GM23338 (cell line): ENCODE results near the gene HSCB. TPM values are rescaled to one million over a fixed set of nuclear protein-coding genes. Genes with fewer than 3 reads are reported as not detected.

Experiments used
- ATAC-seq: fragments of 200-7000 bp; cut with Tn5 transposase; 3 replicates; pipeline ENCODE4 v1.9.1; 2020
- DNase-seq: peaks from one replicate; pipeline ENCODE4 v3.0.0-alpha.2; 2015; ENCODE audit warnings: low spot score
- H2AFZ ChIP-seq: fragments of 200-600 bp; sonication (generic); 2 replicates; pipeline ENCODE4 v1.8.0; 2016; ENCODE audit warnings: antibody characterized with exemption, mild to moderate bottlenecking, moderate library complexity
- H3F3A ChIP-seq: fragments of 200-600 bp; sonication (generic); replicated peaks from 2 replicates; pipeline ENCODE4 v1.8.0; 2017; ENCODE audit warnings: antibody characterized with exemption, mixed run types, low read depth
- H3K27ac ChIP-seq: fragments of 200-600 bp; sonication (generic); 2 replicates; pipeline ENCODE4 v1.6.1; 2016; ENCODE audit warnings: low read depth
- H3K27me3 ChIP-seq: fragments of 200-600 bp; sonication (generic); 2 replicates; pipeline ENCODE4 v1.8.0; 2016; ENCODE audit warnings: mild to moderate bottlenecking, mixed run types, moderate library complexity; ENCODE audit not compliant: insufficient read depth
- H3K36me3 ChIP-seq: fragments of 200-600 bp; sonication (generic); 2 replicates; pipeline ENCODE4 v1.8.0; 2016; ENCODE audit warnings: mild to moderate bottlenecking; ENCODE audit not compliant: insufficient read depth
- H3K4me1 ChIP-seq: fragments of 200-600 bp; sonication (generic); 2 replicates; pipeline ENCODE4 v1.8.0; 2016; ENCODE audit warnings: mild to moderate bottlenecking, moderate library complexity; ENCODE audit not compliant: insufficient read depth
- H3K4me2 ChIP-seq: fragments of 200-600 bp; sonication (generic); 2 replicates; pipeline ENCODE4 v1.7.1; 2017; ENCODE audit warnings: mixed run types
- H3K4me3 ChIP-seq: fragments of 200-600 bp; sonication (generic); 2 replicates; pipeline ENCODE4 v1.6.1; 2016; ENCODE audit warnings: mixed run types
- H3K79me2 ChIP-seq: fragments of 200-600 bp; sonication (generic); replicated peaks from 2 replicates; pipeline ENCODE4 v1.8.0; 2017; ENCODE audit warnings: mild to moderate bottlenecking; ENCODE audit not compliant: insufficient read depth
- H3K9me2 ChIP-seq: fragments of 200-600 bp; sonication (generic); 2 replicates; pipeline ENCODE4 v1.8.0; 2017; ENCODE audit not compliant: insufficient read depth
- H4K20me1 ChIP-seq: fragments of 200-600 bp; sonication (generic); replicated peaks from 2 replicates; pipeline ENCODE4 v1.8.0; 2017; ENCODE audit warnings: mild to moderate bottlenecking; ENCODE audit not compliant: insufficient read depth
- H3K27ac Mint-ChIP-seq: 2 replicates; pipeline ENCODE4 v1.8.0; 2020; ENCODE audit warnings: inconsistent platforms, mild to moderate bottlenecking, moderate library complexity, mixed read lengths
- H3K27me3 Mint-ChIP-seq: 3 replicates; pipeline ENCODE4 v1.8.0; 2022; ENCODE audit warnings: low read depth, mild to moderate bottlenecking, moderate library complexity, mixed read lengths, inconsistent platforms; ENCODE audit not compliant: insufficient read depth, poor library complexity
- H3K36me3 Mint-ChIP-seq: 3 replicates; pipeline ENCODE4 v1.8.0; 2021; ENCODE audit warnings: low read depth, mild to moderate bottlenecking, inconsistent platforms, moderate library complexity, mixed read lengths
- H3K4me1 Mint-ChIP-seq: 3 replicates; pipeline ENCODE4 v1.8.0; 2020; ENCODE audit warnings: mild to moderate bottlenecking, inconsistent platforms, mixed read lengths
- H3K4me3 Mint-ChIP-seq: 3 replicates; pipeline ENCODE4 v1.8.0; 2021; ENCODE audit warnings: moderate library complexity, mild to moderate bottlenecking, inconsistent platforms, mixed read lengths
- H3K9me3 Mint-ChIP-seq: 3 replicates; pipeline ENCODE4 v1.8.0; 2020; ENCODE audit warnings: moderate library complexity, mild to moderate bottlenecking, inconsistent platforms, mixed read lengths
- CREB1 ChIP-seq: fragments of 250-450 bp; sonication (Bioruptor Pico); IDR thresholded peaks from 2 replicates; pipeline ENCODE4 v1.5.0; 2020; ENCODE audit warnings: low read depth, mild to moderate bottlenecking, moderate library complexity
- CTCF ChIP-seq, 2 experiments: fragments of 200-600 bp in 1 of 2; sonication (generic) in 1 of 2; conservative IDR thresholded peaks; 2 replicates each; pipeline versions ENCODE4 v1.5.1 to v1.6.1; 2016 to 2017; ENCODE audit warnings: antibody characterized with exemption in 2 of 2, low read depth in 2 of 2, mild to moderate bottlenecking in 2 of 2, moderate library complexity in 1 of 2
- ETS1 ChIP-seq: IDR thresholded peaks from 2 replicates; pipeline ENCODE4 v1.6.1; 2016; ENCODE audit warnings: antibody characterized with exemption
- EZH2 ChIP-seq: fragments of 200-600 bp; sonication (generic); IDR thresholded peaks from one replicate; pipeline ENCODE4 v1.8.0; 2017; ENCODE audit warnings: antibody characterized with exemption, mild to moderate bottlenecking, low read depth; ENCODE audit not compliant: unreplicated experiment
- EZH2phosphoT487 ChIP-seq: fragments of 200-600 bp; sonication (generic); IDR thresholded peaks from one replicate; pipeline ENCODE4 v1.8.1; 2018; ENCODE audit warnings: antibody characterized with exemption; ENCODE audit not compliant: unreplicated experiment
- JUNB ChIP-seq: IDR thresholded peaks from one replicate; pipeline ENCODE4 v1.6.1; 2016; ENCODE audit warnings: antibody characterized with exemption; ENCODE audit not compliant: unreplicated experiment
- NANOG ChIP-seq: IDR thresholded peaks from 2 replicates; pipeline ENCODE4 v1.6.1; 2016; ENCODE audit warnings: antibody characterized with exemption, borderline replicate concordance
- POLR2AphosphoS5 ChIP-seq: IDR thresholded peaks from 2 replicates; pipeline ENCODE4 v1.6.1; 2016; ENCODE audit warnings: antibody characterized with exemption, low read depth
- REST ChIP-seq: IDR thresholded peaks from one replicate; pipeline ENCODE4 v1.6.1; 2018; ENCODE audit warnings: antibody characterized with exemption; ENCODE audit not compliant: unreplicated experiment
- STAT1 ChIP-seq: IDR thresholded peaks from one replicate; pipeline ENCODE4 v1.6.1; 2016; ENCODE audit warnings: antibody characterized with exemption; ENCODE audit not compliant: unreplicated experiment
- ZNF114 ChIP-seq: fragments of 250-450 bp; sonication (Bioruptor Pico); IDR thresholded peaks from 2 replicates; pipeline ENCODE4 v1.5.0; 2020; ENCODE audit warnings: mild to moderate bottlenecking, moderate library complexity
- ZNF331 ChIP-seq: fragments of 250-450 bp; sonication (Bioruptor Pico); IDR thresholded peaks from 2 replicates; pipeline ENCODE4 v1.5.0; 2020; ENCODE audit warnings: low read depth, mild to moderate bottlenecking, moderate library complexity
- ZNF462 ChIP-seq: fragments of 250-450 bp; sonication (Bioruptor Pico); IDR thresholded peaks from 2 replicates; pipeline ENCODE4 v1.5.0; 2020; ENCODE audit warnings: mild to moderate bottlenecking, moderate library complexity
- polyA plus RNA-seq: library from polyadenylated mRNA; unstranded; fragments of >200 nt; fragmentation: Nextera tagmentation; extraction: Ambion mirVana; gene quantifications from 2 replicates; pipeline ENCODE4 v1.2.1, GENCODE V29; 2016
- total RNA-seq: library from RNA; depleted of rRNA; stranded (reverse); fragments of >200 nt; shearing (Covaris generic); gene quantifications from 2 replicates; pipeline ENCODE4 v1.2.3, GENCODE V29; 2014

The HSCB gene
- total and polyA plus RNA-seq, 2 experiments from 2014 or later = 18.6 to 30.9 TPM

- no peak for ATAC-seq
- H3K4me1 Mint-ChIP-seq = no peaks in the 10 kb centered on the region
Observed at GRCh38 chr22:28706845-28707244, 35.0 kb upstream of the HSCB start.

More at GRCh38 chr22:28706845-28707244, 35.0 kb upstream of the HSCB start:
- Histone ChIP-seq H2AFZ (no peak overlapping the region), H3K36me3 (peaks cover 34% of the 10 kb centered on the region), H3K79me2 (no peaks in the 10 kb centered on the region), H4K20me1 (no peaks in the 10 kb centered on the region; the same call in 1 of the 2 replicates), H3K4me1 (no peaks in the 10 kb centered on the region), H3K4me3 (no peak overlapping the region), H3F3A (no peaks in the 10 kb centered on the region), H3K9me2 (no peaks in the 10 kb centered on the region), H3K4me2 (no peak overlapping the region), H3K27ac (no peak overlapping the region), H3K27me3 (no peaks in the 10 kb centered on the region)
- Mint-ChIP-seq H3K9me3 (no peaks in the 10 kb centered on the region; the same call in 2 of the 3 replicates), H3K36me3 (peaks cover 62% of the 10 kb centered on the region), H3K27me3 (peaks cover 2% of the 10 kb centered on the region), H3K27ac (no peak overlapping the region), H3K4me3 (no peak overlapping the region)
- no peak for TF ChIP-seq EZH2phosphoT487
- no peak for TF ChIP-seq NANOG
- no peak for TF ChIP-seq CTCF (conservative IDR thresholded peaks at IDR 0.05; ENCODE audit: low read depth in 2 of 2)
- no peak for TF ChIP-seq CREB1
- no peak for TF ChIP-seq ZNF114 (CRISPR knock-in tag)
- no peak for TF ChIP-seq STAT1
- no peak for TF ChIP-seq ZNF331 (CRISPR knock-in tag)
- TF ChIP-seq ETS1 = no peak
- no peak for TF ChIP-seq POLR2AphosphoS5
- no peak for TF ChIP-seq EZH2
- TF ChIP-seq ZNF462 (CRISPR knock-in tag) = no peak
- TF ChIP-seq REST = no peak
- no peak for TF ChIP-seq JUNB
- no peak for DNase-seq
